MM.1S (cell line): ENCODE results near the gene DENND1A.

Source experiments
- CTCF ChIP-seq: fragments of 300-600 bp; sonication (generic); IDR thresholded peaks from 2 replicates; pipeline ENCODE4 v1.5.1; 2016; ENCODE audit warnings: antibody characterized with exemption, low read length, mixed read lengths
- EZH2 ChIP-seq: fragments of 300-600 bp; sonication (generic); optimal IDR thresholded peaks from 2 replicates; pipeline ENCODE3; 2017; ENCODE audit warnings: low read depth, mild to moderate bottlenecking, antibody characterized with exemption, low read length, mixed read lengths
- EZH2phosphoT487 ChIP-seq: fragments of 300-600 bp; sonication (generic); IDR thresholded peaks from 2 replicates; pipeline ENCODE4 v1.6.1; 2018; ENCODE audit warnings: antibody characterized with exemption, low read length

GRCh38 chr9:123763910-123764588 lies 165.9 kb downstream of the DENND1A start:
- TF ChIP-seq CTCF (no peak), EZH2phosphoT487 (no peak), EZH2 (no peak)
